Omental fat pad (tissue), 4 donors: ENCODE measurements around the gene SIK2. TPM values are rescaled to one million over a fixed set of nuclear protein-coding genes. Genes with fewer than 3 reads are reported as not detected.
A peak's percentile ranks its signal among the peaks of the same experiment; 100 is the strongest.

Experiments used
- ATAC-seq: fragments of 150-250 bp; one replicate; pipeline ENCODE4 v1.9.1; 2016; ENCODE audit warnings: mild to moderate bottlenecking, moderate library complexity; ENCODE audit not compliant: low FRiP score
- DNase-seq: peaks from one replicate; pipeline ENCODE4 v3.0.0-alpha.2; 2019; ENCODE audit warnings: low spot score
- CTCF ChIP-seq, 3 donors: fragments of 450-650 bp; IDR thresholded peaks; one replicate each; pipeline ENCODE4 v1.5.1; 2016 to 2017; ENCODE audit warnings: antibody characterized with exemption in 3 of 3, mild to moderate bottlenecking in 3 of 3, moderate library complexity in 2 of 3
- total RNA-seq, 4 donors: library from RNA; depleted of rRNA; stranded (reverse); fragments of >200 nt; gene quantifications; one replicate each; pipeline ENCODE4 v1.1.0, GENCODE V29; 2016

Gene SIK2
- total RNA-seq, result 100 to 1,000 TPM in 1 of 4 donors, 10 to 100 TPM in 3; 27.3 to 111 (median 73.6) TPM

- peak; percentile 62 for DNase-seq
- peak in 2 of 3 donors; percentile 58 to 85 for TF ChIP-seq CTCF (IDR thresholded peaks at IDR 0.05)
- ATAC-seq, result peak; percentile 96
Observed at GRCh38 chr11:111601979-111602864, at the start of gene SIK2. Gene SIK2, plus strand, starts transcription at chr11:111602449. Its CDS starts 115 bp downstream, at chr11:111602564.

- DNase-seq (no peak), ATAC-seq (no peak)
- TF ChIP-seq CTCF (IDR thresholded peaks at IDR 0.05), result no peak
Observed at GRCh38 chr11:111554532-111554931, 47.7 kb upstream of the SIK2 start.

GRCh38 chr11:111555255-111555654 is 47.0 kb upstream of the SIK2 start:
- no peak for TF ChIP-seq CTCF (IDR thresholded peaks at IDR 0.05)
- no peak for ATAC-seq
- DNase-seq, result no peak

- ATAC-seq (peak; percentile 89), DNase-seq (no peak)
- no peak for TF ChIP-seq CTCF (IDR thresholded peaks at IDR 0.05)
Observed at GRCh38 chr11:111557425-111558111, 44.7 kb upstream of the SIK2 start.

- TF ChIP-seq CTCF (IDR thresholded peaks at IDR 0.05), result no peak
- ATAC-seq (no peak), DNase-seq (no peak)
Observed at GRCh38 chr11:111559800-111560464, 42.3 kb upstream of the SIK2 start.

GRCh38 chr11:111560800-111561199 is 41.4 kb upstream of the SIK2 start:
- ATAC-seq (no peak), DNase-seq (no peak)
- no peak for TF ChIP-seq CTCF (IDR thresholded peaks at IDR 0.05)
